Mesenchymal stem cell (in vitro differentiated cells and primary cell): ENCODE data around the gene TIGD3. TPM values are rescaled to one million over a fixed set of nuclear protein-coding genes. Genes with fewer than 3 reads are reported as not detected.

Source experiments
- DNase-seq: peaks from one replicate; pipeline ENCODE4 v3.0.0-alpha.2; 2013
- H2AFZ ChIP-seq: one replicate; pipeline ENCODE4 v1.6.1; 2013; ENCODE audit warnings: low read depth, mild to moderate bottlenecking, control low read depth, inconsistent platforms, low read length, moderate library complexity
- H2AK5ac ChIP-seq: 2 replicates; pipeline ENCODE4 v1.6.1; 2013; ENCODE audit warnings: low read length, moderate library complexity, mild to moderate bottlenecking, inconsistent platforms; ENCODE audit not compliant: severe bottlenecking
- H2BK120ac ChIP-seq: one replicate; pipeline ENCODE4 v1.6.1; 2013; ENCODE audit warnings: low read depth, mild to moderate bottlenecking, inconsistent platforms, low read length, moderate library complexity
- H2BK12ac ChIP-seq, 2 experiments: one replicate each; pipeline ENCODE4 v1.6.1; 2013; ENCODE audit warnings: inconsistent platforms in 2 of 2, low read length in 2 of 2, mild to moderate bottlenecking in 2 of 2, moderate library complexity in 2 of 2, control low read depth in 1 of 2
- H2BK15ac ChIP-seq: one replicate; pipeline ENCODE4 v1.6.1; 2013; ENCODE audit warnings: mild to moderate bottlenecking, low read depth, inconsistent platforms; ENCODE audit not compliant: poor library complexity, severe bottlenecking
- H2BK5ac ChIP-seq: 2 replicates; pipeline ENCODE4 v1.6.1; 2013; ENCODE audit warnings: low read depth, mild to moderate bottlenecking, low read length, control low read depth, inconsistent platforms; ENCODE audit not compliant: poor library complexity, severe bottlenecking
- H3K14ac ChIP-seq, 2 experiments: one replicate each; pipeline ENCODE4 v1.6.1; 2013; ENCODE audit warnings: inconsistent platforms in 2 of 2, low read length in 2 of 2, control low read depth in 1 of 2, mild to moderate bottlenecking in 1 of 2, moderate library complexity in 1 of 2
- H3K18ac ChIP-seq, 2 experiments: one replicate each; pipeline ENCODE4 v1.6.1; 2013; ENCODE audit warnings: inconsistent platforms in 2 of 2, low read length in 2 of 2, control low read depth in 1 of 2, low read depth in 1 of 2, mild to moderate bottlenecking in 1 of 2
- H3K23ac ChIP-seq, 2 experiments: one replicate each; pipeline ENCODE4 v1.6.1; 2013; ENCODE audit warnings: inconsistent platforms in 2 of 2, low read length in 2 of 2, mild to moderate bottlenecking in 2 of 2, moderate library complexity in 2 of 2, control low read depth in 1 of 2
- H3K27ac ChIP-seq: 2 replicates; pipeline ENCODE4 v1.5.1; 2013; ENCODE audit warnings: mild to moderate bottlenecking, moderate library complexity, low read length, control low read depth, inconsistent platforms; ENCODE audit not compliant: poor library complexity, severe bottlenecking
- H3K27me3 ChIP-seq, 2 experiments: 2 replicates each; pipeline versions ENCODE4 v1.6.1 to v1.7.0; 2013; ENCODE audit warnings: low read length in 2 of 2, mild to moderate bottlenecking in 2 of 2, moderate library complexity in 2 of 2, control low read depth in 1 of 2, inconsistent platforms in 1 of 2; ENCODE audit not compliant: control insufficient read depth in 1 of 2, insufficient read depth in 1 of 2
- H3K36me3 ChIP-seq, 2 experiments: 2 replicates each; pipeline versions ENCODE4 v1.6.1 to v1.7.0; 2013; ENCODE audit warnings: low read length in 2 of 2, control low read depth in 1 of 2, inconsistent platforms in 1 of 2, low read depth in 1 of 2, mild to moderate bottlenecking in 1 of 2; ENCODE audit not compliant: insufficient read depth in 2 of 2, control insufficient read depth in 1 of 2
- H3K4ac ChIP-seq, 2 experiments: one replicate each; pipeline ENCODE4 v1.6.1; 2013; ENCODE audit warnings: inconsistent platforms in 2 of 2, low read length in 2 of 2, mild to moderate bottlenecking in 2 of 2, moderate library complexity in 2 of 2, control low read depth in 1 of 2, low read depth in 1 of 2
- H3K4me1 ChIP-seq: 2 replicates; pipeline ENCODE4 v1.6.1; 2013; ENCODE audit warnings: low read depth, low read length, control low read depth; ENCODE audit not compliant: control insufficient read depth, insufficient read depth
- H3K4me2 ChIP-seq: 2 replicates; pipeline ENCODE4 v1.6.1; 2013; ENCODE audit warnings: low read length, mild to moderate bottlenecking, inconsistent platforms; ENCODE audit not compliant: poor library complexity, severe bottlenecking
- H3K4me3 ChIP-seq, 2 experiments: 2 replicates each; pipeline versions ENCODE4 v1.5.1 to v1.7.0; 2013; ENCODE audit warnings: low read length in 2 of 2, mild to moderate bottlenecking in 2 of 2, control low read depth in 1 of 2, low read depth in 1 of 2; ENCODE audit not compliant: insufficient read depth in 1 of 2
- H3K79me1 ChIP-seq: replicated peaks from 2 replicates; pipeline ENCODE4 v1.6.1; 2013; ENCODE audit warnings: mild to moderate bottlenecking, control low read depth, low read length, inconsistent platforms; ENCODE audit not compliant: poor library complexity, severe bottlenecking
- H3K9ac ChIP-seq: 2 replicates; pipeline ENCODE4 v1.7.0; 2013; ENCODE audit warnings: mild to moderate bottlenecking, low read length, moderate library complexity
- H3K9me3 ChIP-seq: 2 replicates; pipeline ENCODE4 v1.7.0; 2013; ENCODE audit warnings: mild to moderate bottlenecking, low read length; ENCODE audit not compliant: control insufficient read depth
- H4K8ac ChIP-seq: one replicate; pipeline ENCODE4 v1.6.1; 2013; ENCODE audit warnings: inconsistent platforms, mild to moderate bottlenecking, low read length, moderate library complexity
- H4K91ac ChIP-seq: one replicate; pipeline ENCODE4 v1.6.1; 2013; ENCODE audit warnings: mild to moderate bottlenecking, low read length, inconsistent platforms
- WGBS: methylation state at CpG from one replicate; pipeline ENCODE4 v1.1.7; 2013; ENCODE audit warnings: mixed read lengths; 5-methylcytosine and 5-hydroxymethylcytosine counted together
- polyA plus RNA-seq, 2 experiments: library from polyadenylated mRNA; stranded (reverse); fragments of 200-250 nt; gene quantifications; one replicate each; pipeline ENCODE4 v1.2.3, GENCODE V29; 2013

Gene TIGD3, protein sequence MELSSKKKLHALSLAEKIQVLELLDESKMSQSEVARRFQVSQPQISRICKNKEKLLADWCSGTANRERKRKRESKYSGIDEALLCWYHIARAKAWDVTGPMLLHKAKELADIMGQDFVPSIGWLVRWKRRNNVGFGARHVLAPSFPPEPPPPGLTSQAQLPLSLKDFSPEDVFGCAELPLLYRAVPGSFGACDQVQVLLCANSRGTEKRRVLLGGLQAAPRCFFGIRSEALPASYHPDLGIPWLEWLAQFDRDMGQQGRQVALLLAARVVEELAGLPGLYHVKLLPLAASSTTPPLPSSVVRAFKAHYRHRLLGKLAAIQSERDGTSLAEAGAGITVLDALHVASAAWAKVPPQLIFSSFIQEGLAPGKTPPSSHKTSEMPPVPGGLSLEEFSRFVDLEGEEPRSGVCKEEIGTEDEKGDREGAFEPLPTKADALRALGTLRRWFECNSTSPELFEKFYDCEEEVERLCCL
- 0.06 TPM for polyA plus RNA-seq (2013, experiment 1 of 2)
- polyA plus RNA-seq (2013, experiment 2 of 2): 0.05 TPM

DNA sequence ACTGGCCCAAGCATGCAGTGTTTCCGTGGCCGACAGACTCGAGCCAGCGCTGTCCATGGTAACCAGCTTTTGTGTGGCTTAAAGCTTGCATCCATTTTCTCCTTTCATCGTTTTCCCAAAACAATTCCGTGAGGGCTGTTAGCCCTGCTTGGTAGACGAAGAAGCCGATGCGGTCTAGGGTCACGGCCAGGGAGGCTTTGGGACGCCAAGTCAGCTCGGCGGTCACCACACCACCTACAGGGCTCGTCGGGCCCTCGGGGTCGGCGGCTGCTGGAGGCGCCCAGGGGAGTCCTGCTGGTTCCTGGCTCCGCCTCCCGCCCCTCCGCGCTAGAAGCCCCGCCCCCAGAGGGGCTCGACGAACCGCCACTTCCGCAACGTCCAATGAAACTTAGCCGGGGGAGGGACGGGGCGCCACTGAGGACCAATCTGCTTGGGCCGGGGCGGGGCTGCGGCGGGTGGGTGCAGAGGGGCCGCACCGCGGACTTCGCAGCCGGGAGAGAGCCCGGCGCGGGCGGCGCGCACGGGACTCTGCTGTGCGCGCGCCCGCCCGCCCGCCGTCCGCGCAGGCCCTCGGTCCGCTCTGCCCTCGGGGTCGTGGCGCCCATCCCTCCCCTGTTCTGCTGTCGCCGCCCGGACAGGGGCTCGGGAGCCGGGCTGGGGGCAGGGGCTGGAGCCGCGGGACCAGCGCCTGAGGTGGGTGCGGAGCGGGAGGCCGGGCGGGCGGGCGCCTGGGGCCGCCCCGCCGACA, at the start of gene TIGD3:
TIGD3 (plus strand) TSS at position 487 of the 748 bp plus-strand sequence. CDS start 1,058 bp downstream, outside the sequence.
- Histone ChIP-seq H2BK15ac (peak within 1 kb of the TSS; percentile 0), H2AK5ac (no peak within 1 kb of the TSS), H3K4me3 (peak within 1 kb of the TSS; percentile 72 to 77), H3K27me3 (peaks cover 18 to 25% of the 10 kb centered on the region in 2 experiments), H3K79me1 (peaks cover 5% of the 10 kb centered on the region), H3K9me3 (no peaks in the 10 kb centered on the region), H3K4me2 (peak within 1 kb of the TSS; percentile 83), H3K36me3 (peaks cover 35 to 40% of the 10 kb centered on the region in 2 experiments), H3K23ac (peak within 1 kb of the TSS in 1 of 2 experiments; percentile 74), H3K9ac (peak within 1 kb of the TSS; percentile 59), H3K27ac (peak within 1 kb of the TSS; percentile 23), H2BK5ac (no peak within 1 kb of the TSS), H3K4me1 (peaks cover 16% of the 10 kb centered on the region), H4K8ac (no peak within 1 kb of the TSS), H2BK120ac (no peak within 1 kb of the TSS), H3K4ac (no peak within 1 kb of the TSS), H3K14ac (no peak within 1 kb of the TSS), H2AFZ (no peak within 1 kb of the TSS), H3K18ac (no peak within 1 kb of the TSS), H2BK12ac (peak within 1 kb of the TSS in 1 of 2 experiments; percentile 22), H4K91ac (no peak within 1 kb of the TSS)
- 1% methylated on average over 50 of the region's 79 CpGs for WGBS
- peak; percentile 96 for DNase-seq

DNA sequence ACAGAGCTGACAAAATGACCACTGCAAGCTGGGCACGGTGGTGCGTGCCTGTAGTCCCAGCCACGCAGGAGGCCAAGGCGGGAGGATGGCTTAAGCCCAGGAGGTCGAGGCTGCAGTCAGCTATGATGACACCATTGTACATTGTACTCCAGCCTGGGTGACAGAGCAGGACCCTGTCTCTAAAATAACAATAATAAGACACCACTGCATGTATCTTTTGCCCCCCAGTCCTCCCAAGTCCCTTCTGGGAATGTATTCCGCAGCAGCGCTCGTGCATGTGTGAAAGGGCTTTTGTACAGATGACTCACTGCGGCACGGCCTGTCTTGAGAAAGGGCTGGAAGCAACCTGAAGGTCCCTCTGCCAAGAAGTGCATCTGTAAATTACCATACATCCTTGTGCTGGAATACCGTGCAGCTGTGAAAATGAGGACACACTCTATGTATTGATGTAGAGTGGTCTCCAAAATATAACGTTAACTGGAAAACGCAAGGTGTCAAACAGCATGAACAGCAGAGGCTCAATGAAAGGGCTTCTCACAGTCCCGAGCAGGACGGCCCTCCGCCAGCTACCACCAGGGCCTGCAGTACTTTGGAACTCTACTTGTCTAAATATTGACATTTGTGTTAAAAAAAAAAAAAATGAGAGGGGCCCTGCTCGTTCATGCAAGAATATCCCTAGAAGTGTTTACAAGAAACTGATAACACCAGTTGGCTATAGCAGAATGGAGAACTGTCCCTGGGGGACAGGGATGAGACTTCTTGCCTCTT, 48.9 kb upstream of the TIGD3 start:
- Histone ChIP-seq H2BK120ac (no peak overlapping the region), H2AK5ac (no peak overlapping the region), H3K79me1 (no peaks in the 10 kb centered on the region), H4K8ac (peak overlapping the region; percentile 63), H3K4ac (peak overlapping the region; percentile 16 to 34), H2BK15ac (no peak overlapping the region), H3K14ac (no peak overlapping the region), H3K27me3 (no peaks in the 10 kb centered on the region), H3K27ac (no peak overlapping the region), H3K4me1 (peaks cover 31% of the 10 kb centered on the region), H3K4me2 (no peak overlapping the region), H3K23ac (no peak overlapping the region), H2BK12ac (peak overlapping the region in 1 of 2 experiments; percentile 49), H3K9me3 (no peaks in the 10 kb centered on the region), H4K91ac (peak overlapping the region; percentile 74), H3K18ac (peak overlapping the region; percentile 30 to 74), H3K36me3 (peaks cover 10 to 39% of the 10 kb centered on the region in 2 experiments), H3K4me3 (no peak overlapping the region), H3K9ac (no peak overlapping the region), H2AFZ (no peak overlapping the region), H2BK5ac (no peak overlapping the region)
- 44% methylated on average over 14 of the region's 17 CpGs for WGBS
- peak; percentile 93 for DNase-seq

DNA sequence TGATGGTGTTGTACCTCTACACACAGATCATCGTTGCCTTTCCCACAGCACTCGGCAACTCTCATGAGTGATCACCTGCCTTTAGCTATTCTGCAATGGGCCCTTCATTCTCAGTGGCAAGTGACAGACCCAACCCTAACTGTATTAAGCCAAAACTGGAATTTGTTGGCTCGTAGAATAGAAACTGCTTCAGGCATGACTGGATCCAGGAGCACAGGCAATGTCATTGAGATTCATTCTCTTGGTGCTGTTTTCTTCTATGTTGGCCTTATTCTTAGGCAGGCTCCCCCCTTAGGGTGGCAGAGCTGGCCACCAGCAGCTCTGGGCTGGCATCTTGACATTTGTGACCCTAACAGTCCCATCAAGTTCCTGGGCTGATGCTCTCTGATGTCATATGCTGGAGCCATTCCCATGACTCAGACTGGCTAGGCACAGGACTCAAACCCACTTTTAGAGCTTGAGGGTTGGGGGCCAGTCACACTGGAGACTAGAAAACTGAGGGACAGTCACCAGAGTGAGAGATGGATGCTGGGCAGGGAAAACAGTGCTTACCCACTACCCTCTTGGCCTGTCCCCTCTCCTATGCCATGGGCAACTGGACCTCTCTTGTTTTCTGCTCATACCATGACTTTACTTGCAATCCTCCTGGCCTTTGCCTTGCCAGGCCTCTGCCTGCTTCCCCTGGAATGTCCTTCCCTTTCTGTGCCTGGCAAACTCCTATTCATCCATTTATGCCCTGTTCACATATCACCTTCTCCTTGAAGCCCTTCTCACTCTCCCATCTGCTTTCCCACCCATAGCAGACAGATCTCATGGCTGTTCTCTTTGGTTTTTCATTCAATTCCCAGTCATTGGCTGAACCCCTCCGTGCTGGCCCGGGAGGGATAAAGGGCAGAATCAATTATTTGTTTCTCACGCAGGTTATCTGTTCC, 47.0 kb upstream of the TIGD3 start:
- Histone ChIP-seq H2AK5ac (no peak overlapping the region), H4K8ac (no peak overlapping the region), H3K4ac (peak overlapping the region; percentile 59), H3K4me3 (no peak overlapping the region), H3K14ac (peak overlapping the region in 1 of 2 experiments; percentile 50), H3K4me2 (no peak overlapping the region), H3K4me1 (peaks cover 21% of the 10 kb centered on the region), H3K23ac (peak overlapping the region in 1 of 2 experiments; percentile 34), H3K36me3 (peaks cover 10 to 39% of the 10 kb centered on the region in 2 experiments), H2BK12ac (peak overlapping the region; percentile 81 to 97), H2BK5ac (no peak overlapping the region), H3K27me3 (no peaks in the 10 kb centered on the region), H3K79me1 (no peaks in the 10 kb centered on the region), H3K27ac (no peak overlapping the region), H3K9ac (no peak overlapping the region), H2BK15ac (no peak overlapping the region), H4K91ac (peak overlapping the region; percentile 18), H2BK120ac (peak overlapping the region; percentile 29), H3K9me3 (no peaks in the 10 kb centered on the region), H3K18ac (peak overlapping the region; percentile 40 to 79), H2AFZ (no peak overlapping the region)
- no peak for DNase-seq
- 93% methylated on average over 6 of the region's 6 CpGs for WGBS
